ENCODE results near the gene TAF11L14.

- TF ChIP-seq ZFP3 (CRISPR knock-in tag; IDR thresholded peaks at IDR 0.05) = no peak
- TF ChIP-seq, protein P1, sequence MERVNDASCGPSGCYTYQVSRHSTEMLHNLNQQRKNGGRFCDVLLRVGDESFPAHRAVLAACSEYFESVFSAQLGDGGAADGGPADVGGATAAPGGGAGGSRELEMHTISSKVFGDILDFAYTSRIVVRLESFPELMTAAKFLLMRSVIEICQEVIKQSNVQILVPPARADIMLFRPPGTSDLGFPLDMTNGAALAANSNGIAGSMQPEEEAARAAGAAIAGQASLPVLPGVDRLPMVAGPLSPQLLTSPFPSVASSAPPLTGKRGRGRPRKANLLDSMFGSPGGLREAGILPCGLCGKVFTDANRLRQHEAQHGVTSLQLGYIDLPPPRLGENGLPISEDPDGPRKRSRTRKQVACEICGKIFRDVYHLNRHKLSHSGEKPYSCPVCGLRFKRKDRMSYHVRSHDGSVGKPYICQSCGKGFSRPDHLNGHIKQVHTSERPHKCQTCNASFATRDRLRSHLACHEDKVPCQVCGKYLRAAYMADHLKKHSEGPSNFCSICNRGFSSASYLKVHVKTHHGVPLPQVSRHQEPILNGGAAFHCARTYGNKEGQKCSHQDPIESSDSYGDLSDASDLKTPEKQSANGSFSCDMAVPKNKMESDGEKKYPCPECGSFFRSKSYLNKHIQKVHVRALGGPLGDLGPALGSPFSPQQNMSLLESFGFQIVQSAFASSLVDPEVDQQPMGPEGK (CRISPR knock-in tag; IDR thresholded peaks at IDR 0.05; ENCODE audit: borderline replicate concordance) = no peak
- no peak for TF ChIP-seq RARB (CRISPR knock-in tag; IDR thresholded peaks at IDR 0.05)
- TF ChIP-seq TOX (CRISPR knock-in tag; IDR thresholded peaks at IDR 0.05; ENCODE audit: borderline replicate concordance) = no peak
- TF ChIP-seq ZNF8 (CRISPR knock-in tag; IDR thresholded peaks at IDR 0.05) = no peak
- no peak for TF ChIP-seq GLIS3 (CRISPR knock-in tag; IDR thresholded peaks at IDR 0.05)
- TF ChIP-seq, protein P2, sequence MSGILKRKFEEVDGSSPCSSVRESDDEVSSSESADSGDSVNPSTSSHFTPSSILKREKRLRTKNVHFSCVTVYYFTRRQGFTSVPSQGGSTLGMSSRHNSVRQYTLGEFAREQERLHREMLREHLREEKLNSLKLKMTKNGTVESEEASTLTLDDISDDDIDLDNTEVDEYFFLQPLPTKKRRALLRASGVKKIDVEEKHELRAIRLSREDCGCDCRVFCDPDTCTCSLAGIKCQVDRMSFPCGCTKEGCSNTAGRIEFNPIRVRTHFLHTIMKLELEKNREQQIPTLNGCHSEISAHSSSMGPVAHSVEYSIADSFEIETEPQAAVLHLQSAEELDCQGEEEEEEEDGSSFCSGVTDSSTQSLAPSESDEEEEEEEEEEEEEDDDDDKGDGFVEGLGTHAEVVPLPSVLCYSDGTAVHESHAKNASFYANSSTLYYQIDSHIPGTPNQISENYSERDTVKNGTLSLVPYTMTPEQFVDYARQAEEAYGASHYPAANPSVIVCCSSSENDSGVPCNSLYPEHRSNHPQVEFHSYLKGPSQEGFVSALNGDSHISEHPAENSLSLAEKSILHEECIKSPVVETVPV (CRISPR knock-in tag; IDR thresholded peaks at IDR 0.05) = no peak
- TF ChIP-seq, protein P3, sequence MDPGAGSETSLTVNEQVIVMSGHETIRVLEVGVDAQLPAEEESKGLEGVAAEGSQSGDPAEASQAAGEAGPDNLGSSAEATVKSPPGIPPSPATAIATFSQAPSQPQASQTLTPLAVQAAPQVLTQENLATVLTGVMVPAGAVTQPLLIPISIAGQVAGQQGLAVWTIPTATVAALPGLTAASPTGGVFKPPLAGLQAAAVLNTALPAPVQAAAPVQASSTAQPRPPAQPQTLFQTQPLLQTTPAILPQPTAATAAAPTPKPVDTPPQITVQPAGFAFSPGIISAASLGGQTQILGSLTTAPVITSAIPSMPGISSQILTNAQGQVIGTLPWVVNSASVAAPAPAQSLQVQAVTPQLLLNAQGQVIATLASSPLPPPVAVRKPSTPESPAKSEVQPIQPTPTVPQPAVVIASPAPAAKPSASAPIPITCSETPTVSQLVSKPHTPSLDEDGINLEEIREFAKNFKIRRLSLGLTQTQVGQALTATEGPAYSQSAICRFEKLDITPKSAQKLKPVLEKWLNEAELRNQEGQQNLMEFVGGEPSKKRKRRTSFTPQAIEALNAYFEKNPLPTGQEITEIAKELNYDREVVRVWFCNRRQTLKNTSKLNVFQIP (CRISPR knock-in tag; IDR thresholded peaks at IDR 0.05; ENCODE audit: borderline replicate concordance, low read depth) = no peak
- no peak for TF ChIP-seq PPARA (CRISPR knock-in tag; IDR thresholded peaks at IDR 0.05; ENCODE audit: borderline replicate concordance)
Measured at GRCh38 chr5:17634160-17634559, at the start of gene TAF11L14.

Data from SK-N-SH treated with all-trans-retinoic acid at 6 μM for 48 hours (cell line).